Skeletal muscle satellite cell (primary cell): ENCODE results near the gene EVC.

ENCODE experiments used
- H3K27me3 ChIP-seq: 2 replicates; pipeline ENCODE4 v1.7.0; 2013; ENCODE audit warnings: low read length; ENCODE audit not compliant: control insufficient read depth, insufficient read depth
- H3K36me3 ChIP-seq: 2 replicates; pipeline ENCODE4 v1.7.0; 2013; ENCODE audit warnings: mild to moderate bottlenecking, control low read depth, low read length; ENCODE audit not compliant: insufficient read depth
- H3K4me1 ChIP-seq: 2 replicates; pipeline ENCODE4 v1.7.0; 2013; ENCODE audit warnings: low read length; ENCODE audit not compliant: control insufficient read depth, insufficient read depth
- H3K4me2 ChIP-seq: 2 replicates; pipeline ENCODE4 v1.7.0; 2013; ENCODE audit warnings: mild to moderate bottlenecking, low read length
- H3K4me3 ChIP-seq: 2 replicates; pipeline ENCODE4 v1.7.0; 2013; ENCODE audit warnings: low read length
- H3K9ac ChIP-seq: 2 replicates; pipeline ENCODE4 v1.7.0; 2013; ENCODE audit warnings: mild to moderate bottlenecking, low read depth, low read length, moderate library complexity
- H3K9me3 ChIP-seq: replicated peaks from 2 replicates; pipeline ENCODE4 v1.7.0; 2013; ENCODE audit warnings: mild to moderate bottlenecking, control low read depth, low read length

Gene EVC

DNA sequence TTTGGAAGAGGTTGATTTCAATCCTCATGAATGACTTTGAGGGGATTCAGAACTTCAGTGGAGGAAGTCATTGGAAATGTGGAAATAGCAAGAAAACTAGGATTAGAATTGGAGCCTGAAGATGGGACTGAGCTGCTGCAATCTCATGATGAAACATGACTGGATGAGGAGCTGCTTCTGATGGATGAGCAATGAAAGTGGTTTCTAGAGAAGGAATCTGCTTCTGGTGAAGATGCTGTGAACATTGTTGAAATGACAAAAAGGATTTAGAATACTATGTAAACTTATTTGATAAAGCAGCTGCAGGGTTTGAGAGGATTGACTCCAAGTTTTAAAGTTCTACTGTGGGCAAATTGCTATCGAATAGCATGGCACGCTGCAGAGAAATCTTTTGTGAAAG, 27.1 kb downstream of the EVC start:
- Histone ChIP-seq H3K4me2 (no peak overlapping the region), H3K4me3 (no peak overlapping the region), H3K27me3 (no peaks in the 10 kb centered on the region), H3K4me1 (no peaks in the 10 kb centered on the region), H3K9ac (no peak overlapping the region), H3K36me3 (peaks cover 78% of the 10 kb centered on the region), H3K9me3 (no peaks in the 10 kb centered on the region)

DNA sequence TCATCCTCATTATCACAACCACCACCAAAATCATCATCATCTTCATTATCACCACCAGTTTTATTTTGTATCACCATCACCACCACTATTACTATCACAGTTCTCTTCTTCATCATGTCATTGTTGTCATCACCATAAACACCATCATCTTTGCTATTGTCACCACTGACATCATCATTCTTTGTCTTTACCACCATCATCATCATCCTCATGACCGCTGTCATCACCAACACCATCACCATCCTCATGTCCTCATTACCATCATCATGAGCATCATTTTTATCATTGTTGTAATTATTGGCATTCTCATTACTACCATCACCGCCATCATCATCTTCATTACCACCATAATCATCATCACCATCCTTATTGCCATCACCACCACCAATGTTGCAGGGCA, 31.4 kb downstream of the EVC start:
- Histone ChIP-seq H3K36me3 (peaks cover 68% of the 10 kb centered on the region), H3K27me3 (no peaks in the 10 kb centered on the region), H3K4me1 (peaks cover 13% of the 10 kb centered on the region), H3K4me2 (no peak overlapping the region), H3K9me3 (no peaks in the 10 kb centered on the region), H3K4me3 (no peak overlapping the region), H3K9ac (no peak overlapping the region)

DNA sequence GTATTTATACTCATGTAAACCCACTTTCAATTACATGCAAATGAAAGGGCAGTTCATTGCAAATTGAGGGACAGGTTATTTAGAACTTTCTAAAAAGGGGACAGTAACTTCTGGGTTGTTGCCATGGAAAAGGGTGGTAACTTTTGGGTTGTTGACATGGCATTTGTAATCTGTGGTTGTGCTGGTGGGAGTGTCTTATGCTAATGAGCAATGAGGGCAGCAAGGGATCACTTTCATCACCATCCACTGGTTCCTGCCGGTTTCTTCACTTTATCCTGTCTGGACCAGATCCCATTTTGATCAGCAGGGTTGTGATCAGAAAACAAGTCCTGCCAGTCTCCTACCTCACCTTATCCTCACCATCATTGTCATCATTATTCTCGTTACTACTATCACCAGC, 32.0 kb downstream of the EVC start:
- no peak overlapping the region for H3K4me3 ChIP-seq
- peaks cover 67% of the 10 kb centered on the region for H3K36me3 ChIP-seq
- H3K27me3 ChIP-seq, result no peaks in the 10 kb centered on the region
- no peaks in the 10 kb centered on the region for H3K9me3 ChIP-seq
- no peak overlapping the region for H3K9ac ChIP-seq
- no peak overlapping the region for H3K4me2 ChIP-seq
- H3K4me1 ChIP-seq, result peaks cover 18% of the 10 kb centered on the region

DNA sequence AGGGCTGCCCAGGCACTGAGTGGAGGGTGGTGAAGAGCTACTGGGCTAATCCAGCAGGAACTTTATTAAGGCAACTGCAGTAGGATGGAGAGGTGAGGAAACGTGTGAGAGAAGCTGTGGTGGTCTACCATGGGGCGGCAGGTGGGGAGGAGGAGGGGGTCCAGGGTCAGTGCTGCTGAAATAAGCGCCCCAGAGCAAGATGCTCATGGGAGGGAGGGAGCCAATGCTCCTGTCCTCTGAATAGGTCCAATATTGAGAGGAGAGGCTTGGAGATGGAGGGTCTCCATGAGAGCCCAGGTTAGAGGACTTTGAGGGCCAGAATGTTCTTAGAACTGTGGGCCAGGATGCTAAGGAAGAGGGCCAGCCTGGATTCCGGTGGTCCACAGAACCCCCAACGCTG, 35.2 kb downstream of the EVC start:
- Histone ChIP-seq H3K27me3 (no peaks in the 10 kb centered on the region), H3K4me2 (no peak overlapping the region), H3K4me1 (peaks cover 49% of the 10 kb centered on the region), H3K9ac (peak overlapping the region; percentile 82), H3K9me3 (no peaks in the 10 kb centered on the region), H3K4me3 (no peak overlapping the region), H3K36me3 (peaks cover 68% of the 10 kb centered on the region)

DNA sequence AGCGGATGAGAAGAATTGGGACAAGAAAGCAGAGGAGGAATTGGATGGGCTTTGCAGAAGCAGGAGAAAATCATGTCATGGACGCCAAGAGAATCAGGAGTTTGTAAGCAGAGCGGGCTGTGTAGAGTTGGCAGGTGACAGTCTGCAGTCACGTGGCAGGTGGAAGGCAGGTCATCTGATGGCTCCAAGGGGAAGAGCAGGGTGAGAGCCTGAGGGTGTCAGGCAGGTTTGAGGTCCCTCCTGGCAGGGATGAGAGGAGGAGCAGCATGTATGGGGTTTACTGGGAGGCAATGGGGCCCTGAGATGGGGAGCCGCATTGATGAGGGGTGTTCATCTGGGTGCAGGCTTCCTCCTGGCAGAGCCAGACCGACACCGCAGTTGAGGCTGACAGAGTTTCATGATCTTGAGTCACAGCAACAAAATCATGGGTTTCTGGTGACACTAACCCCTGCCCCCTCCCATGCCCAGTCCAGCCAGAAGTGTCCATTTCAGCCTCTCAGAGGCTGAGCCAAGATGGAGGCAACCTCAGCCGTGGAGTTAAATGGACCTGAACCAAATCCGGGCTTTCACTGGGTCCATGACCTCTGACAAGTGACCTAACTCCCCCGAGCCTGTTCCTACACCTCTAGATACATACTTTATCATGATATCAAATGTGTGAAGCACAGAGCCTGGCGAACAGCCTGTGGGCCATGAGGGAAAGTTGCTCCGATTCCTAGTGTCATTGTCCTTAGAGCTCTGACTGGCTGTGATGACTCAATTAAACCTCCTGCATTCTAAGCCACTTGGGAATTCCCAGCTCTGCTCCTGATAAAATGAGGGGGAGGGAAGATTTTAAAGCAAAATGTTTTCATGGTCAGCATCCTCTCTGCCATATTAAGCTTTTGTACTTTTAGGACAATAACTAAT, 36.1 kb downstream of the EVC start:
- no peaks in the 10 kb centered on the region for H3K27me3 ChIP-seq
- H3K4me3 ChIP-seq, result no peak overlapping the region
- peaks cover 63% of the 10 kb centered on the region for H3K36me3 ChIP-seq
- no peaks in the 10 kb centered on the region for H3K9me3 ChIP-seq
- H3K4me2 ChIP-seq, result peak overlapping the region; percentile 62
- H3K9ac ChIP-seq, result peak overlapping the region; percentile 82
- peaks cover 57% of the 10 kb centered on the region for H3K4me1 ChIP-seq

DNA sequence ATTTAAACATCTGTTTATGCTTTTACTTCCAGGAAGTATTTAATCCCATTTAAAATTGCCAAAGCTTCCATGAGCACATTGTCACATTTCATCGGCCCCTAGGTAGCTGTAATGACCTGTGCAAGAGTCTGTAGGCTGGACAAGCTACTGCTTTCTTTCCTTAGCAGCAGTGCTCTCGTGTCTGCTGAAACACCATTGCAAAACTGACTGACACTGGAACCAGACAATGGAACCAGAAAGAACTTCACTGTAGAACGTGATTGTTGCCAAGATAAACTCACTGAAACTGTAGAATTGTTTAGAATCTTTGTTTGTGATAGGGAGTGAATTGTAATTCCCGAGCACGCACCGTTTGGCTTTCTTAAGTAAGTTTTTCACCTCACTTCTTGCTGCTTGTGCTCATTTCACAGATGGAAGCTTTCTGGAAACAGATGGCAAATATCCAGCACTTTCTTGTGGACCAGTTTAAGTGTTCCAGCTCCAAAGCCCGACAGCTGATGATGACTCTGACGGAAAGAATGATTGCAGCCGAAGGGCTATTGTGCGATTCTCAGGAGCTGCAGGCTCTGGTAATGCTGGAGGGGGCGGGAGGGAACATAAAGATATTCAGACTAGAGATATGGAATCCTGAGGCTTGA, 36.9 kb downstream of the EVC start:
- peaks cover 59% of the 10 kb centered on the region for H3K36me3 ChIP-seq
- H3K4me1 ChIP-seq, result peaks cover 65% of the 10 kb centered on the region
- H3K4me2 ChIP-seq, result peak overlapping the region; percentile 62
- H3K9ac ChIP-seq, result peak overlapping the region; percentile 82
- peak overlapping the region; percentile 41 for H3K4me3 ChIP-seq
- no peaks in the 10 kb centered on the region for H3K9me3 ChIP-seq
- H3K27me3 ChIP-seq, result no peaks in the 10 kb centered on the region

DNA sequence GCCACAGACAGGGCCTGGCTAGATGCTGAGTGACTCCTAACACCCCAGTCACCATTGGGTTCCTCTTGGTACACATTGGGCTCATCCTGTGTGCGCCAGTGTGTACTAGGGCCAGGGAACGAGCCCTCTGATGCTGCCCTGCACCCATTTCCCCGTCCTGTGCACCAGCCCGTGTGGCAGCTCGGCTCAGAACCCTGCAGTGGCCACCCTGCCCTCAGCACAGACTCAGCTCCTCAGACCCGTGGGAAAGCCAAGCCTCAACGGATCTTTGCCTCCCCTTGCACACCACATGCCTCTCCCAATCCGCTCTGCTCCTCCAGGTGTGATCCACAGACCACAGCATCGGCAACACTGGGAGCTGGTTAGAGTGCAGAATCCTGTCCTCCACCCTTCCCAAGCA, 38.6 kb downstream of the EVC start:
- H3K9me3 ChIP-seq, result no peaks in the 10 kb centered on the region
- no peaks in the 10 kb centered on the region for H3K27me3 ChIP-seq
- no peak overlapping the region for H3K4me3 ChIP-seq
- H3K36me3 ChIP-seq, result peaks cover 55% of the 10 kb centered on the region
- peak overlapping the region; percentile 85 for H3K9ac ChIP-seq
- no peak overlapping the region for H3K4me2 ChIP-seq
- H3K4me1 ChIP-seq, result peaks cover 82% of the 10 kb centered on the region

DNA sequence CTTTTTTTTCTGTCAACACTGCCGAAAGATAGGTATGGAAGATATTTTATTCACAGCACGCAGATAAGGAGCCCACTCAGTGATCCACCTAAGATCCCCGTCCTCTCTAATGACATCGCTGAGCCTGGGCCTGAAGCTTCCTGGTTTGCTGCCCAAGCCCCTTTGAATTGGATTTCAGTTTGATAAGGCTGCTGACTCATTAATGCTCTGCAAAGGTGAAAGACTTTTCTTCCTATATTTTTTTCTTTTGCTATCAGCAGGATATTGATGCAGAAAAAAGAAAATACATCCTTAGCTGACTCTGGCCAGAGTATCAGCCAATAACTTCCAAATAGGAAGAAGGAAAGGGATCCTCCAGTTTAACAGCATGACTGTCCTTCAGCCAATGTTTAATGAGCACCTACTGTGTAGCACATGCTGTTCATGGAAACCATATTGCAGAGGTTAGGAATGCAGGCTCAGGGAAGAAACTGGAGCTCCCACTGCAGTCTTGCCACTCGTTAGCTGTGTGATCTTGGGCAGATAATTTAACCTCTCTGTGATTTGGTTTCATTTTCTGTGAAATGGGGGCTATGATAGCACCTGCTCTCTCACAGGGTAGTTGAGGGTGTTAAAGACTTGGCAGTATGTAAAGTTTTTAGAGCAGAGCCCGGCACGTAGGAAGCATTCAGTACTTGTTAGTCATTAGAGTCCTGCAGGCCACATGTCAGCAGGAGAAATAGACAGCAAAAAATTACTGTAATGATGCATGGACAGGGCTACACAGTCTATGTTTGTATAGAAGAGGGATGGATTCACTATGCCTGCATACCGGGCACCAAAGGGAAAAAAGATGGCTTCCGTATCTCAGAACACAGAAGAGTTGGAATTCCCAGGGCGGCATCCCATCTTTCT, 39.3 kb downstream of the EVC start:
- H3K9me3 ChIP-seq, result no peaks in the 10 kb centered on the region
- H3K9ac ChIP-seq, result peak overlapping the region; percentile 85
- H3K36me3 ChIP-seq, result peaks cover 59% of the 10 kb centered on the region

DNA sequence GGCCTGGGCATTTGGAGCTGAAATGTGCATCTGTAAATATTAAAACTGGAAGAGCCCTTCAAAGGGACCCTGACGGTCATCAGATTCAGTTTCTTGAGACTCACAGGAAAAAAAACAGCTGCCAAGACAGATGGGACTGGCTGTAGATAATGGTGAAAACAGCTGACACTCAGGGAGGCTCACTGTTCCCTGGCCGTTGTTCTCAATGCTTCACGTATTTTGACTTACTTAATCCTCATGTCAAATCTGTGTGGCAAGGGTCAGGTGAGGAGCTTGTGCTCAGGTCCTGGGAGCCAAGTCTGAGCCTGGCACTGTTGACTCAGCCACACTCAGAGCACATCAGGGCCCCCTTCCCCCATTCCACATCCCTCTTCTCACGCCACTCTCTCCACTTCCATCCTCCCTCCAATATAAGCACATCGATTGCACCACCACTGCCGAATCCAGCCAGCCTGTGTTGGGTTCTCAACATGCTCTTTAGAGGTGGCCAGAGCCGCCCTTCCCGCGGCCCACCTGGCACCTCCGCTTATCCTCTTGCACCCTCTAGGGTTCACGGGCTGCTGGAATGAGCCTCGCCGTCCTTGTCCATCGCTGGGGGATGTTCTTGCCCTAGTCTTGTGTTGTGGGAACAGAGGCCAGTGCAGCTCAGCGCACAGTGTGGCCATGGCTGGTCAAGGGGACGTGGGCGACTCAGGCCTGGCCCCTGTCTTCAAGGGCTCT, 40.1 kb downstream of the EVC start:
- Histone ChIP-seq H3K36me3 (peaks cover 59% of the 10 kb centered on the region), H3K9ac (peak overlapping the region; percentile 94)

More for the DNA sequence above, 39.3 kb downstream of the EVC start:
- peaks cover 89% of the 10 kb centered on the region for H3K4me1 ChIP-seq
- no peaks in the 10 kb centered on the region for H3K27me3 ChIP-seq
- peak overlapping the region; percentile 49 for H3K4me2 ChIP-seq
- H3K4me3 ChIP-seq, result peak overlapping the region; percentile 12

DNA sequence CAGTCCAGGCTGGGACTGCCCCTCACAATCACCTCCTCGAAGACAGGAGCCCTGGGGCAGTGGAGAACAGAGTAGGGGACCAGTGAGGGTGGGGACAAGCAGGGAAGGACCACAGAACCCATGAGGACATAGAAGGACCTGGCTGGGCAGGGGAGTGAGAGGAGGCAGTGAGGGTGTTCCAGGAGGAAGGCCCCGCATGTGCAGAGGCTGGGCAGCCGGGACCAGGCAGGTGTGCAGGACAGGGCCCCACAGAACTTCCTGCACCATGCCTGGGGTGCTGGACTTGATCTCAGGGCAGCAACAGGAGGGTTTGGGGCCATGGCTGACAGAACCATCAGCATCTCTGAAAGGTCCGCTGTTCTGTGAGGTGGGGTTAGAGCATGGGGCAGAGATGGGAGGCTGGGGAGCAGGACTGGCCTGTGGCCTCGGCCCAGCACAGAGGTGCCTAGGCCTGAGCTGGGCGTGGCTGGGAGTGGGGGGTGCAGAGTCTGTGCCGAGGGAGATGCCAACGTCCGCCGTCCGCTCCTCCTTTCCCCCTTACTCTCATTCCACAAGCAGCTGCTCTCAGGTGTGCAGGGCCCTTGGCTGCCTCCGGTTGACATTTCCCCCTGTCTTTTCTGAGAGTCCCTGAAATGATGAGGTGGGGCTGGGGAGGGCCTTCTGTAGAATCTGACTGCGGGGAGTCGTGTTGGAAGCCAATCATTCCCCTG, 40.8 kb downstream of the EVC start:
- Histone ChIP-seq H3K9ac (peak overlapping the region; percentile 94), H3K4me1 (peaks cover 82% of the 10 kb centered on the region), H3K4me2 (peak overlapping the region; percentile 78), H3K27me3 (no peaks in the 10 kb centered on the region), H3K9me3 (no peaks in the 10 kb centered on the region), H3K4me3 (peak overlapping the region; percentile 4), H3K36me3 (peaks cover 64% of the 10 kb centered on the region)

More for the DNA sequence above, 40.1 kb downstream of the EVC start:
- Histone ChIP-seq H3K4me1 (peaks cover 89% of the 10 kb centered on the region), H3K4me3 (peak overlapping the region; percentile 4), H3K4me2 (peak overlapping the region; percentile 78), H3K9me3 (no peaks in the 10 kb centered on the region), H3K27me3 (no peaks in the 10 kb centered on the region)
